ENCODE measurements around the gene WWOX.

The WWOX gene

GRCh38 chr16:79092846-79093245 is 993.4 kb downstream of the WWOX start:
- DNase-seq (ENCODE audit: low spot score in 2 of 2) (no peak), ATAC-seq (ENCODE audit: low read depth) (no peak)
- H3K9me3 Mint-ChIP-seq: no peaks in the 10 kb centered on the region
- peaks cover 6% of the 10 kb centered on the region for H3K27me3 Mint-ChIP-seq
- H3K4me1 Mint-ChIP-seq: peaks cover 26% of the 10 kb centered on the region
- H3K27ac Mint-ChIP-seq: no peak overlapping the region
- H3K4me3 Mint-ChIP-seq: no peak overlapping the region
- H3K36me3 Mint-ChIP-seq: peaks cover 2% of the 10 kb centered on the region

- peaks cover 6% of the 10 kb centered on the region for H3K27me3 Mint-ChIP-seq
- ATAC-seq (ENCODE audit: low read depth): peak; percentile 67
- no peak overlapping the region for H3K27ac Mint-ChIP-seq
- peaks cover 2% of the 10 kb centered on the region for H3K36me3 Mint-ChIP-seq
- peaks cover 26% of the 10 kb centered on the region for H3K4me1 Mint-ChIP-seq
- H3K4me3 Mint-ChIP-seq: peak overlapping the region; percentile 32
- DNase-seq (ENCODE audit: low spot score in 2 of 2): peak in 1 of 2 donors; percentile 1
- H3K9me3 Mint-ChIP-seq: no peaks in the 10 kb centered on the region
Observed at GRCh38 chr16:79093554-79093967, 994.1 kb downstream of the WWOX start.

DNA sequence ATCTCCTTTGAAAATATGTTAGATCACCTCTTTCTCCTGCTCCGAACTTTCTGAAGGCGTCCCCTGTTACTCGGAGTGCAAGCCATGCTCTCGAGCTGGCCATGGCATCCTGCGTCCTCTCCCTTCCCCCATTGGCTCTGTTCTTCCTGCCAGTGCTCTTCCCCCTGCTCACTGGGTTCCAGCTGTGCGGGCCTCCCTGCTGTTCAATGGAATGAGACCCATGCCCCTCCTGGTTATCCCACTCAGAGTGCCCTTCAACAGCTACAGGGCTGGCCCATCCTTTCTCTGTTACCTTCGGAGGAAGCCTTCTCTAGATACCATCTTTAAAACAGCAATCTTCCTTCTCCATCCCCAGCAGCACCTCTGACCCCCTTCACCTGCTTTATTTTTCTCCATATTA is 996.8 kb downstream of the WWOX start:
- no peaks in the 10 kb centered on the region for H3K9me3 Mint-ChIP-seq
- H3K4me1 Mint-ChIP-seq: peaks cover 12% of the 10 kb centered on the region
- peaks cover 2% of the 10 kb centered on the region for H3K36me3 Mint-ChIP-seq
- no peak for DNase-seq (ENCODE audit: low spot score in 2 of 2)
- no peak overlapping the region for H3K4me3 Mint-ChIP-seq
- H3K27me3 Mint-ChIP-seq: peaks cover 6% of the 10 kb centered on the region
- H3K27ac Mint-ChIP-seq: no peak overlapping the region
- ATAC-seq (ENCODE audit: low read depth): no peak

DNA sequence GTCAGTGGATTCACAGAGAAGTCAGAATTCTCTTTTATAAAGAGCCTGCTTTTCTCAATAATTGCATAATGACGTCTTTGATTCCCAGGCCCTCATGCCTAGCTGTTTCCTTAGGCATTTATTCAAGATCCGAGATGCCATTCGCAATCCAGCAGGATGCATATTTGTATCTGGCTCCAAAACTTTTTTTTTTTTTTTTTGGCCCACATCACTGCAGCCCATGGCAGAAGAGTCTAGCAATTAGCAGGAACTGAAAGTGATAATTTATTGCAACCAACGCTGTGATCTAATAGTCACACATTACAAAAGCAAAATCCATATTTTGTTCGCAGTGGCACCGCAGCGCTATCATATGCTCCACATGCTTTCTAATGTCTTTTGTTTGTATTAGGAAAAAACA is 997.7 kb downstream of the WWOX start:
- Mint-ChIP-seq H3K4me3 (no peak overlapping the region), H3K4me1 (peaks cover 13% of the 10 kb centered on the region), H3K36me3 (peaks cover 2% of the 10 kb centered on the region), H3K9me3 (no peaks in the 10 kb centered on the region), H3K27ac (no peak overlapping the region), H3K27me3 (peaks cover 9% of the 10 kb centered on the region)
- ATAC-seq (ENCODE audit: low read depth) (no peak), DNase-seq (ENCODE audit: low spot score in 2 of 2) (no peak)

- peaks cover 13% of the 10 kb centered on the region for H3K4me1 Mint-ChIP-seq
- peaks cover 2% of the 10 kb centered on the region for H3K36me3 Mint-ChIP-seq
- H3K4me3 Mint-ChIP-seq: no peak overlapping the region
- no peak overlapping the region for H3K27ac Mint-ChIP-seq
- ATAC-seq (ENCODE audit: low read depth): no peak
- no peaks in the 10 kb centered on the region for H3K9me3 Mint-ChIP-seq
- H3K27me3 Mint-ChIP-seq: peaks cover 9% of the 10 kb centered on the region
- DNase-seq (ENCODE audit: low spot score in 2 of 2): no peak
Observed at GRCh38 chr16:79097771-79098170, 998.3 kb downstream of the WWOX start.

DNA sequence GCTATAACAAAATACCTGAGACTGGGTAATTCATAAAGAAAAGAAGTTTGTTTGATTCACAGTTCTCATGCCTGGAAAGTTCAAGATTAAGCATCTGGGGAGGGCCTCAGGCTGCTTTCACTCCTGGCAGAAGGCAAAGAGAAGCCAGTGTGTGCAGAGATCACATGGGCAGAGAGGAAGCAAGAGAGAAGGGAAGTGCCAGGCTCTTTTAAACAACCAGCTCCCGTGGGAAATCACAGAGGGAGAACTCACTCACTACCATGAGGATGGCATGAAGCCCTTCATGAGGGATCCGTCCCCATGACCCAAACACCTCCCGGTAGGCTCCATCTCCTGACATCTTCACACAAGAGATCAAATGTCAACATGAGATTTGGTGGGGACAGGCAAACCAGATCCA is 999.5 kb downstream of the WWOX start:
- Mint-ChIP-seq H3K4me3 (no peak overlapping the region), H3K9me3 (no peaks in the 10 kb centered on the region), H3K27me3 (peaks cover 10% of the 10 kb centered on the region), H3K4me1 (peaks cover 6% of the 10 kb centered on the region), H3K36me3 (peaks cover 2% of the 10 kb centered on the region), H3K27ac (no peak overlapping the region)
- DNase-seq (ENCODE audit: low spot score in 2 of 2) (no peak), ATAC-seq (ENCODE audit: low read depth) (no peak)

DNA sequence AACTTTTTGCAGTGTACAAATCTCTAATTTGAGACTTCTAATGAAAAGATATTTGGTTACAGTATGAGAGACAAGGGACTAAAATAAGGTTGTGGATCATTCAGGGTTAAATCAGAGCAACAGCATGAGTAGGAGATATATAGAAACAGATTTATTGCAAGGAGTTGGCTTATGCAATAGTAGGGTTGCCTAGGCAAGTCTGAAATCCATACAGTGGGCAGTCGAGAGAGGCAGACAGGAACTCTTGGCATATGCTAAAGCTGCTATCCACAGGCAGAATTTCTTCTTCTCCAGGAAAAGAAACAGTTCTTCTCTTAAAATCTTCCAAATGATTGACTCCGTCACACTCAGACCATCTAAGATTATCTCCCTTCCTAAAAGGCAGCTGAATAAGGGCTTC is 1000.3 kb downstream of the WWOX start:
- Mint-ChIP-seq H3K27me3 (peaks cover 10% of the 10 kb centered on the region), H3K4me3 (no peak overlapping the region), H3K4me1 (peaks cover 5% of the 10 kb centered on the region), H3K9me3 (no peaks in the 10 kb centered on the region), H3K27ac (no peak overlapping the region), H3K36me3 (peaks cover 2% of the 10 kb centered on the region)
- no peak for ATAC-seq (ENCODE audit: low read depth)
- no peak for DNase-seq (ENCODE audit: low spot score in 2 of 2)

DNA sequence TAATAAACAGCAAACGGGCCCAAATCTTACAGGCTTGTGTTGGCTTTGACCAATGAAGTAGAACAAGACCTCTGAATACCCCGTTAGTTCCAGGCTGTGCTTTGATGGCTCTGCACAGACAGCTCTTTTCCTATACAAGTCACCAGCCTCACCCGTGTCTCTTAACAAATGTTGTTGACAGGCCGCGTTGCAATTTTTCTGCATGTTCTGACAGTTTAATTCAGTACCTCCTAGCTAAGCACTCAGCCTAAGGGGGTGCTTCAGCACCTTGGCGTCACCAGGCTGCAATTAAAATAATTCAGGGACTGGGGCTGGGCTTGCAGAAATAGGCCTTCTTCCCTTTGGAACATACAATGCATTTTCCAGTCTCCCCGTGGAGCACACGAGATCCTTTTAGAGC is 1001.0 kb downstream of the WWOX start:
- DNase-seq (ENCODE audit: low spot score in 2 of 2) (no peak), ATAC-seq (ENCODE audit: low read depth) (no peak)
- no peak overlapping the region for H3K27ac Mint-ChIP-seq
- H3K27me3 Mint-ChIP-seq: peaks cover 9% of the 10 kb centered on the region
- no peak overlapping the region for H3K4me3 Mint-ChIP-seq
- no peaks in the 10 kb centered on the region for H3K9me3 Mint-ChIP-seq
- peaks cover 5% of the 10 kb centered on the region for H3K4me1 Mint-ChIP-seq
- H3K36me3 Mint-ChIP-seq: peaks cover 2% of the 10 kb centered on the region

GRCh38 chr16:79101491-79101890 is 1002.0 kb downstream of the WWOX start:
- Mint-ChIP-seq H3K27me3 (peaks cover 5% of the 10 kb centered on the region), H3K4me1 (peaks cover 3% of the 10 kb centered on the region), H3K27ac (no peak overlapping the region), H3K4me3 (no peak overlapping the region), H3K9me3 (no peaks in the 10 kb centered on the region), H3K36me3 (no peaks in the 10 kb centered on the region)
- ATAC-seq (ENCODE audit: low read depth) (no peak), DNase-seq (ENCODE audit: low spot score in 2 of 2) (no peak)

- peaks cover 3% of the 10 kb centered on the region for H3K4me1 Mint-ChIP-seq
Observed at GRCh38 chr16:79104567-79104966, 1005.1 kb downstream of the WWOX start.

DNA sequence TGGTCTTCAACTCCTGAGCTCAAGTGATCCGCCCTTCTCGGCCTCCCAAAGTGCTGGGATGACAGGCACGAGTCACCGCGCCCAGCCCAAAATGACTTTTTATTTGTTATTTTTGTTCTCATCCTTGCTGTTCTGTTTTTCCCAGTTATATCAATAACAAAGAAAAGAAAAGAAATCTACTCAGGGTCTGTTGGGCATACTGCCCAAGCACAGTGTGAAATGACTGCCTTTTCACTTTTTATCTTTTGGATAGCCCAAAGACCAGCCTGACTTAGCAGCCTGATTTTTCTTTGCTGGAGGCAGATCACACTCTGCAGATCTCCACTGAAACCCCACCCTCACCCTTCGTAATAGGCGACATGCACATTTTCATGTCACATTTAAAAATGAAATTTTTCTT is 1007.8 kb downstream of the WWOX start:
- Mint-ChIP-seq H3K27me3 (peaks cover 5% of the 10 kb centered on the region), H3K27ac (no peak overlapping the region), H3K4me3 (no peak overlapping the region), H3K36me3 (no peaks in the 10 kb centered on the region), H3K4me1 (no peaks in the 10 kb centered on the region), H3K9me3 (no peaks in the 10 kb centered on the region)
- DNase-seq (ENCODE audit: low spot score in 2 of 2) (no peak), ATAC-seq (ENCODE audit: low read depth) (no peak)

More at GRCh38 chr16:79104567-79104966, 1005.1 kb downstream of the WWOX start:
- no peak overlapping the region for H3K4me3 Mint-ChIP-seq
- H3K27me3 Mint-ChIP-seq: peaks cover 4% of the 10 kb centered on the region
- H3K36me3 Mint-ChIP-seq: no peaks in the 10 kb centered on the region
- ATAC-seq (ENCODE audit: low read depth) (no peak), DNase-seq (ENCODE audit: low spot score in 2 of 2) (no peak)
- no peaks in the 10 kb centered on the region for H3K9me3 Mint-ChIP-seq
- no peak overlapping the region for H3K27ac Mint-ChIP-seq

DNA sequence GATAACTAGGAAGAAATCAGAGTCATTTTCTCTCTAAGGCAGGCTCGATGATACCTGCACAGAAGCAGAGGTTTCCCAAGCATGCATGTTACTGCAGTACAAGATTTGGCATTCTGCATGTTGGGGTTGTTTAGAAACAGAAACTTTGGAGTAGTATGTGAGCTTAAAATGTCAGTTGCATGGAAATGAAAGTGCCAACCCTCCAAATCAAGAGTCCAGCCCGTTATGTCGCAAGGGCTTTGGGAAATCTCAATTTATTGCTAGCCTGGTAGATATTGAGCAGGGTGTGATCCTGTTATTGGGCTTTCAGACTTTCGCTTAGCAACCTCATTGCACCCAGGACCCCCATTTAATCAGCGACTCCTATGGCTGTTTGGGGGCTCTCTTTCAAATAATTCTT is 1010.3 kb downstream of the WWOX start:
- H3K4me1 Mint-ChIP-seq: no peaks in the 10 kb centered on the region
- no peak overlapping the region for H3K4me3 Mint-ChIP-seq
- H3K27me3 Mint-ChIP-seq: peaks cover 8% of the 10 kb centered on the region
- H3K27ac Mint-ChIP-seq: no peak overlapping the region
- no peaks in the 10 kb centered on the region for H3K36me3 Mint-ChIP-seq
- DNase-seq (ENCODE audit: low spot score in 2 of 2): no peak
- no peaks in the 10 kb centered on the region for H3K9me3 Mint-ChIP-seq
- ATAC-seq (ENCODE audit: low read depth): no peak

- Mint-ChIP-seq H3K4me1 (no peaks in the 10 kb centered on the region), H3K36me3 (no peaks in the 10 kb centered on the region), H3K4me3 (no peak overlapping the region), H3K9me3 (no peaks in the 10 kb centered on the region), H3K27ac (no peak overlapping the region), H3K27me3 (peaks cover 8% of the 10 kb centered on the region)
- DNase-seq (ENCODE audit: low spot score in 2 of 2): no peak
- ATAC-seq (ENCODE audit: low read depth): no peak
Observed at GRCh38 chr16:79110242-79110641, 1010.8 kb downstream of the WWOX start.

- no peak for ATAC-seq (ENCODE audit: low read depth)
Observed at GRCh38 chr16:79110953-79111352, 1011.5 kb downstream of the WWOX start.

DNA sequence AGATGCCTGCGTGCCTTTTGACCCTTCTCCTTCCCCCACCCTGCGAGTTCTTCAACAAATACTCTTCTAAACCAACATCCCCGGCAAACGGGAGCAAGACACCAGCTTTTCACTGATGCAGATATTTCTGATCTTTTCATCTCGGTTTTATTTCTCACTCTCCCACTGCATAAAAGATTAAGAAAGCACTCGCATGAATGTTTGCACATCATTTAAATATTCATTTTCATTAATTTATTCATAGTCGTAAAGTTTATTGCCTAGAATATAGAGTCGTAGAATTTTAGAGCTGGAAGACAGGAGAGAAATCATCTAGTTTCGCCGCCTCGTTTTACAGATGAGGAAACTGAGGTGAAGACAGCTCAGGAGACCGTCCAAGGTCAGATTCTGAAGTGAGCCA is 1013.0 kb downstream of the WWOX start:
- DNase-seq (ENCODE audit: low spot score in 2 of 2): no peak

More at GRCh38 chr16:79110953-79111352, 1011.5 kb downstream of the WWOX start:
- peaks cover 8% of the 10 kb centered on the region for H3K27me3 Mint-ChIP-seq
- H3K4me3 Mint-ChIP-seq: no peak overlapping the region
- H3K27ac Mint-ChIP-seq: no peak overlapping the region
- no peak for DNase-seq (ENCODE audit: low spot score in 2 of 2)
- no peaks in the 10 kb centered on the region for H3K4me1 Mint-ChIP-seq
- H3K36me3 Mint-ChIP-seq: no peaks in the 10 kb centered on the region
- H3K9me3 Mint-ChIP-seq: no peaks in the 10 kb centered on the region

More for the DNA sequence above, 1013.0 kb downstream of the WWOX start:
- H3K27me3 Mint-ChIP-seq: peaks cover 8% of the 10 kb centered on the region
- H3K36me3 Mint-ChIP-seq: no peaks in the 10 kb centered on the region
- no peak overlapping the region for H3K4me3 Mint-ChIP-seq
- H3K4me1 Mint-ChIP-seq: no peaks in the 10 kb centered on the region
- no peak for ATAC-seq (ENCODE audit: low read depth)
- H3K27ac Mint-ChIP-seq: no peak overlapping the region
- peaks cover 1% of the 10 kb centered on the region for H3K9me3 Mint-ChIP-seq
